GM21515 (cell line): Measurements from ENCODE around the gene KIAA0513.
A peak's percentile ranks its signal among the peaks of the same experiment; 100 is the strongest.
"Not testable (repeated sequence)": the region's sequence is repeated elsewhere in the genome, so short reads cannot be mapped to it uniquely, and the experiment has no call there.

Experiments used
- ATAC-seq: cut with Tn5 transposase; IDR thresholded peaks from one replicate; pipeline ENCODE4 v1.9.1; 2021; ENCODE audit not compliant: unreplicated experiment

Gene KIAA0513

GRCh38 chr16:85047867-85048455, 20.4 kb downstream of the KIAA0513 start:
- ATAC-seq: no peak

GRCh38 chr16:85048921-85049562, 21.4 kb downstream of the KIAA0513 start:
- no peak for ATAC-seq

GRCh38 chr16:85049706-85050305, 22.2 kb downstream of the KIAA0513 start:
- ATAC-seq: no peak

GRCh38 chr16:85051067-85051581, 23.5 kb downstream of the KIAA0513 start:
- no peak for ATAC-seq

GRCh38 chr16:85051683-85052082, 24.1 kb downstream of the KIAA0513 start:
- no peak for ATAC-seq

GRCh38 chr16:85052536-85052935, 24.9 kb downstream of the KIAA0513 start:
- no peak for ATAC-seq

- ATAC-seq: not testable (repeated sequence)
Measured at GRCh38 chr16:85054321-85054720, 26.7 kb downstream of the KIAA0513 start.

- no peak for ATAC-seq
Measured at GRCh38 chr16:85054948-85055492, 27.4 kb downstream of the KIAA0513 start.

- ATAC-seq: peak; percentile 90
Measured at GRCh38 chr16:85055493-85056210, 28.1 kb downstream of the KIAA0513 start.

GRCh38 chr16:85056211-85056748, 28.7 kb downstream of the KIAA0513 start:
- no peak for ATAC-seq

- no peak for ATAC-seq
Measured at GRCh38 chr16:85057212-85057889, 29.8 kb downstream of the KIAA0513 start.

- no peak for ATAC-seq
Measured at GRCh38 chr16:85057948-85058347, 30.4 kb downstream of the KIAA0513 start.

GRCh38 chr16:85058909-85059308, 31.3 kb downstream of the KIAA0513 start:
- no peak for ATAC-seq

GRCh38 chr16:85061566-85061965, 34.0 kb downstream of the KIAA0513 start:
- ATAC-seq: no peak

GRCh38 chr16:85062323-85062722, 34.7 kb downstream of the KIAA0513 start:
- no peak for ATAC-seq

- no peak for ATAC-seq
Measured at GRCh38 chr16:85062845-85063244, 35.2 kb downstream of the KIAA0513 start.

- ATAC-seq: no peak
Measured at GRCh38 chr16:85064186-85064585, 36.6 kb downstream of the KIAA0513 start.

GRCh38 chr16:85065099-85065498, 37.5 kb downstream of the KIAA0513 start:
- no peak for ATAC-seq

- no peak for ATAC-seq
Measured at GRCh38 chr16:85066346-85066885, 38.8 kb downstream of the KIAA0513 start.

GRCh38 chr16:85067024-85067423, 39.4 kb downstream of the KIAA0513 start:
- ATAC-seq: no peak
